ENCODE data around the gene JAM2. TPM values are rescaled to one million over a fixed set of nuclear protein-coding genes. Genes with fewer than 3 reads are reported as not detected.

The JAM2 gene
- total RNA-seq, 1 experiment from 2014 or later, result 0.20 TPM

DNA sequence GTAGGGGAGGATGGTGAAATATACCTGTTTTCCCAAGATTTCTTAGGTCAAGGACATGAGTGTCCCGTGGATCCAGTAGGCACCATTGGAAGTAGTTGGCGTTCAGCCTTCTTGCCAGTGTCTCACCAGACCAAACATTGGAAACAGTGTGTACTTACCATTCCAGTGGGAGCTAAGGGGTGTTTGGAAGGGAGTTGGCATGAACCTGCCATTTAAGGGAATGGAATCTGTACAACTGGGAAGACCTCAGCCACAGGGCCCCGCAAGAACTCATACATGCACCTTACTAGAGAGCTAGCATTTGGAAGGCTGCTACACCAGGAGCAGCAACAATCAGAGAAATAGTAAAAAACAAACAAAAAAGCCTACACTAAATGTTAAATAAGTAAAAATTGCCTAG, 82.9 kb downstream of the JAM2 start:
- POLR2A ChIA-PET, result no interaction called here
- DNase-seq, result no peak
- Histone ChIP-seq H3K36me3 (ENCODE audit: control insufficient read depth, insufficient read depth, low read length) (peaks cover 3% of the 10 kb centered on the region), H3K27me3 (replicated peaks; ENCODE audit: control insufficient read depth, insufficient read depth, low read length) (no peaks in the 10 kb centered on the region), H3K9me3 (no peaks in the 10 kb centered on the region), H3K4me1 (no peaks in the 10 kb centered on the region), H3K4me3 (ENCODE audit: low read depth, low read length) (no peak overlapping the region)
- Mint-ChIP-seq H3K9me3 (ENCODE audit: unreplicated experiment) (no peaks in the 10 kb centered on the region), H3K36me3 (ENCODE audit: insufficient read depth, unreplicated experiment) (peaks cover 48% of the 10 kb centered on the region), H3K4me1 (ENCODE audit: low read depth, unreplicated experiment) (no peaks in the 10 kb centered on the region), H3K27ac (ENCODE audit: unreplicated experiment) (no peak overlapping the region), H3K4me3 (ENCODE audit: unreplicated experiment) (no peak overlapping the region), H3K27me3 (ENCODE audit: insufficient read depth, unreplicated experiment) (no peaks in the 10 kb centered on the region)
- no TSS peak for BruUV-seq (replicated peaks)
- TF ChIP-seq CTCF (IDR thresholded peaks at IDR 0.05; ENCODE audit: insufficient read depth in 1 of 2, low read depth in 1 of 2, low read length in 1 of 2, severe bottlenecking in 1 of 2, unreplicated experiment in 1 of 2), result no peak
- CTCF ChIA-PET, result no interaction called here
- intact Hi-C loops (cut with micrococcal nuclease; ENCODE audit: unreplicated experiment), result no loop called here

GRCh38 chr21:25722631-25723030, 83.6 kb downstream of the JAM2 start:
- POLR2A ChIA-PET, result no interaction called here
- H3K4me1 Mint-ChIP-seq (ENCODE audit: low read depth, unreplicated experiment), result no peaks in the 10 kb centered on the region
- H3K36me3 Mint-ChIP-seq (ENCODE audit: insufficient read depth, unreplicated experiment), result peaks cover 51% of the 10 kb centered on the region
- TF ChIP-seq CTCF (IDR thresholded peaks at IDR 0.05; ENCODE audit: insufficient read depth in 1 of 2, low read depth in 1 of 2, low read length in 1 of 2, severe bottlenecking in 1 of 2, unreplicated experiment in 1 of 2), result no peak
- Histone ChIP-seq H3K4me1 (no peaks in the 10 kb centered on the region), H3K9me3 (no peaks in the 10 kb centered on the region), H3K4me3 (ENCODE audit: low read depth, low read length) (no peak overlapping the region), H3K36me3 (ENCODE audit: control insufficient read depth, insufficient read depth, low read length) (peaks cover 3% of the 10 kb centered on the region), H3K27me3 (replicated peaks; ENCODE audit: control insufficient read depth, insufficient read depth, low read length) (no peaks in the 10 kb centered on the region)
- no peak overlapping the region for H3K27ac Mint-ChIP-seq (ENCODE audit: unreplicated experiment)
- intact Hi-C loops (cut with micrococcal nuclease; ENCODE audit: unreplicated experiment), result no loop called here
- DNase-seq, result no peak
- CTCF ChIA-PET, result no interaction called here
- no peaks in the 10 kb centered on the region for H3K9me3 Mint-ChIP-seq (ENCODE audit: unreplicated experiment)
- H3K27me3 Mint-ChIP-seq (ENCODE audit: insufficient read depth, unreplicated experiment), result no peaks in the 10 kb centered on the region
- BruUV-seq (replicated peaks), result no TSS peak
- no peak overlapping the region for H3K4me3 Mint-ChIP-seq (ENCODE audit: unreplicated experiment)

DNA sequence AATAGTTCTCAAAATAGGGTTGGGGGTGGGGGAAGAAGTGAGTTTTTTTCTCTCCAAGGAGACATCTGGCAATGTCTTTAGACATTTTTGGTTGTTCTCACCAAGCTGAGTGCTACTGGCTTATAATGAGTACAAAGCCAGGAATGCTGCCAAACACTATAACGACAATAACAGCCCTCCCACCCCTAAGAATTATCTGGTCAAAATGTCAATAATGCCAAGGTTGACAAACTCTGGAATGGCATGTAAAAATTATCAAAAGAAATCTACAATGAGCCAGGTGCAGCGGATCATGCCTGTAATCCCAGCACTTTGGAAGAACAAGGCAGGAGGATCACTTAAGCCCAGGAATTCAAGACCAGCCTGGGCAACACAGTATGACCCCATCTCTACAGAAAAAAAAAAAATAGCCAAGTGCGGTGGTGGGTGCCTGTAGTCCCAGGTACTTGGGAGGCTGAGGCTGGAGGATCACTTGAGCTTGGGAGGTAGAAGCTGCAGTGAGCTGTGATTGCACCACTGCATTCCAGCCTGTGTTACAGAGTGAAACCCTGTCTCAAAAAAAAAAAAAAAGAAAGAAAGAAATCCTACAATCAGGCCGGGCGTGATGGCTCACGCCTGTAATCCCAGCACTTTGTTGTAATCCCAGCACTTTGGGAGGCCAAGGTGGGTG, 93.2 kb downstream of the JAM2 start:
- H3K27ac Mint-ChIP-seq (ENCODE audit: unreplicated experiment), result peak overlapping the region; percentile 98
- H3K27me3 Mint-ChIP-seq (ENCODE audit: insufficient read depth, unreplicated experiment), result no peaks in the 10 kb centered on the region
- H3K9me3 Mint-ChIP-seq (ENCODE audit: unreplicated experiment), result no peaks in the 10 kb centered on the region
- Histone ChIP-seq H3K9me3 (no peaks in the 10 kb centered on the region), H3K27me3 (replicated peaks; ENCODE audit: control insufficient read depth, insufficient read depth, low read length) (no peaks in the 10 kb centered on the region), H3K36me3 (ENCODE audit: control insufficient read depth, insufficient read depth, low read length) (no peaks in the 10 kb centered on the region; the same call in 1 of the 2 replicates), H3K4me3 (ENCODE audit: low read depth, low read length) (no peak overlapping the region), H3K4me1 (peaks cover 7% of the 10 kb centered on the region; the same call in 1 of the 2 replicates)
- no peak for DNase-seq
- H3K36me3 Mint-ChIP-seq (ENCODE audit: insufficient read depth, unreplicated experiment), result peaks cover 63% of the 10 kb centered on the region
- BruUV-seq (replicated peaks), result no TSS peak
- intact Hi-C loops (cut with micrococcal nuclease; ENCODE audit: unreplicated experiment), result loop anchor here (10.0 kb wide), 1 partner anchor 433 kb away; no protein-coding TSS in a partner anchor
- ChIA-PET POLR2A (no interaction called here), CTCF (no interaction called here)
- H3K4me3 Mint-ChIP-seq (ENCODE audit: unreplicated experiment), result peak overlapping the region; percentile 16
- H3K4me1 Mint-ChIP-seq (ENCODE audit: low read depth, unreplicated experiment), result no peaks in the 10 kb centered on the region
- TF ChIP-seq CTCF (IDR thresholded peaks at IDR 0.05; ENCODE audit: insufficient read depth in 1 of 2, low read depth in 1 of 2, low read length in 1 of 2, severe bottlenecking in 1 of 2, unreplicated experiment in 1 of 2), result no peak
